GM18499 (cell line): ENCODE measurements around the gene SEZ6L.

ENCODE experiments used
- ATAC-seq: cut with Tn5 transposase; IDR thresholded peaks from one replicate; pipeline ENCODE4 v1.9.1; 2021; ENCODE audit warnings: moderate number of reproducible peaks; ENCODE audit not compliant: insufficient read depth, unreplicated experiment

The SEZ6L gene

GRCh38 chr22:26325641-26326040 lies 156.4 kb downstream of the SEZ6L start:
- ATAC-seq: no peak

- ATAC-seq: no peak
Observed at GRCh38 chr22:26326803-26327202, 157.5 kb downstream of the SEZ6L start.

GRCh38 chr22:26327306-26327705 lies 158.0 kb downstream of the SEZ6L start:
- no peak for ATAC-seq

- ATAC-seq: no peak
Observed at GRCh38 chr22:26328221-26328620, 159.0 kb downstream of the SEZ6L start.

- no peak for ATAC-seq
Observed at GRCh38 chr22:26330971-26331625, 161.8 kb downstream of the SEZ6L start.

- ATAC-seq: no peak
Observed at GRCh38 chr22:26333088-26333800, 164.0 kb downstream of the SEZ6L start.

GRCh38 chr22:26334232-26334631 lies 165.0 kb downstream of the SEZ6L start:
- ATAC-seq: no peak

- ATAC-seq: no peak
Observed at GRCh38 chr22:26336773-26337172, 167.5 kb downstream of the SEZ6L start.

GRCh38 chr22:26339755-26340154 lies 170.5 kb downstream of the SEZ6L start:
- ATAC-seq: no peak

GRCh38 chr22:26342745-26343410 lies 173.6 kb downstream of the SEZ6L start:
- no peak for ATAC-seq

GRCh38 chr22:26345496-26345895 lies 176.2 kb downstream of the SEZ6L start:
- no peak for ATAC-seq

- ATAC-seq: no peak
Observed at GRCh38 chr22:26348810-26349526, 179.7 kb downstream of the SEZ6L start.

GRCh38 chr22:26354707-26355106 lies 185.4 kb downstream of the SEZ6L start:
- ATAC-seq: no peak

- ATAC-seq: no peak
Observed at GRCh38 chr22:26357281-26357680, 188.0 kb downstream of the SEZ6L start.

GRCh38 chr22:26357813-26358212 lies 188.6 kb downstream of the SEZ6L start:
- ATAC-seq: no peak

GRCh38 chr22:26359156-26359555 lies 189.9 kb downstream of the SEZ6L start:
- no peak for ATAC-seq

GRCh38 chr22:26360169-26360885 lies 191.1 kb downstream of the SEZ6L start:
- ATAC-seq: no peak

GRCh38 chr22:26362471-26362870 lies 193.2 kb downstream of the SEZ6L start:
- no peak for ATAC-seq

- no peak for ATAC-seq
Observed at GRCh38 chr22:26364066-26365015, 195.1 kb downstream of the SEZ6L start.
